CD1c-positive myeloid dendritic cell (primary cell): ENCODE measurements around the gene CFAP97D2.
A peak's percentile ranks its signal among the peaks of the same experiment; 100 is the strongest.
"Not testable (repeated sequence)": the region's sequence is repeated elsewhere in the genome, so short reads cannot be mapped to it uniquely, and the experiment has no call there.

Experiments used
- DNase-seq: peaks from one replicate; pipeline ENCODE4 v3.0.0-alpha.2; 2016; ENCODE audit errors: extremely low spot score

CFAP97D2 gene

GRCh38 chr13:114143806-114144605 is 35.1 kb upstream of the CFAP97D2 start:
- no peak for DNase-seq

DNA sequence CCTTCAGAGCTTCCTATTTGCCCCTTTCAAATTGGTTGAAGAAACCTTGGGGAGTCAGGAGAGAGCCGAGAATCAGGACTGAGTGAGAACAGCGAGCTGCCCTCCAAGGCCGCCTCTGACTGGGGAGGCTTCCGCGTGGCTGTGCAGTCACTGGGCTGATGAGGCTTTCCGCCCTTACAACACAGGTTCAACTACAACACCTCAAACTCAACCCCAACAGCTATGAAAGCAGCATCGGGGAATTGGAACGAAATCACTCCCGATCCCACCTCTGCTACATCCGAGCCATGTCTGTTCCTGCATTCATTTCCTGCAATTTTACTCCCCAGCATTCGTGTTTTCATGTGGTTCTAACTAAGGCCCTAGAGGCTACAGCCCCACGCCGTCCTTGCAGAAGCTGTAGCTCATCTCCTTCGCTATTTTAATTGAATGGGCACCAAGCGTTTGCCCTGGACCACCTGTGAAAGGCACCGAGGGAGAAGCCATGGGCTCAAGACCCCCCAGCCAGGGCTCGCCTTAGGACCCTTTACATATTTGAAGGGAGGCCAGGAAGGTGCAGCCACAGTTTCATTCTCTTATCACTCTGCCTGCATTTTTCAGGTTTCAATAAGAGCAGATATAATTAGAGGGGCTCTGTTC is 34.3 kb upstream of the CFAP97D2 start:
- DNase-seq, result no peak

DNA sequence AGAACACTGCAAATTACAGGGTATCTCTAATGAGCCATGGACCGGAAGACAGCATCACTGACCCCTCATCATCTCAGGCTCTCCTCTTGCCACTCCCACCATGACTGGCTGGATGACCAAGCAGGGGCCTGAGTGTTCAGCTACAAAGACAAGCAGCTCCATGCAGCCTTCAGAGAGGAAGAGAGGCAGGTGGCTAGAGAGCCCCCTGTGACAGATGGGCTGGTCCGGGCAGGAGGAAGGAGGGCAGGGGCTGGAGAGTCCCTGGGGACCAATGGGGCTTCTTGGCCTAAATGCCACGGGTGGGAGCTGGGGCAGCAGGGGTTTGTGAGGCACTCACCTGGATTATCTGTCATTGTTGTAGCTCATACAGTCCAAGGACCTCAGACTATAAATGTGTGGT is 33.8 kb upstream of the CFAP97D2 start:
- DNase-seq, result no peak

DNA sequence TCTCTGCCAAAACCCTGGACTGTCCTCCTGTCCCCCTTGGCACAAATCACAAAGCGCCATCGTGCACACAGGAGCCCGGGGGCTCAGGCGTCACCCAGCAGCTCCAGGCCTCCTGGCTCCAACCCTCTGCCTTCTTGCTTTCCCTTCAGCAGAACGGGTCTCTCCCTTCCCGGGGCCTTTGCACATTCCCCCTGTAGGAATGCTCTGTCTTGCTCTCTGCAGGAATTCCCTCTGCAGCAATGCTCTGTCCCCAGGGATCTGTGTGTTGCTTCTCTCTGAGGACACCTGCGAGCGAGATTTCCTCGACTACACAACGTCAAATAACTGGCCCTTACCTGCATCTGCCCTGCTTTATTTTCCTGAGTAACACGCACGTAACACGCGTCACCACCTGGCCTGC is 33.3 kb upstream of the CFAP97D2 start:
- no peak for DNase-seq

- DNase-seq, result no peak
These were observed 32.9 kb upstream of the CFAP97D2 start for GRCh38 chr13:114146173-114146572.

- no peak for DNase-seq
These were observed 32.4 kb upstream of the CFAP97D2 start for GRCh38 chr13:114146629-114147028.

- DNase-seq, result no peak
These were observed 31.1 kb upstream of the CFAP97D2 start for GRCh38 chr13:114147803-114148520.

GRCh38 chr13:114148521-114148855 is 30.6 kb upstream of the CFAP97D2 start:
- DNase-seq, result peak; percentile 58

- not testable (repeated sequence) for DNase-seq
These were observed 30.2 kb upstream of the CFAP97D2 start for GRCh38 chr13:114148886-114149285.

DNA sequence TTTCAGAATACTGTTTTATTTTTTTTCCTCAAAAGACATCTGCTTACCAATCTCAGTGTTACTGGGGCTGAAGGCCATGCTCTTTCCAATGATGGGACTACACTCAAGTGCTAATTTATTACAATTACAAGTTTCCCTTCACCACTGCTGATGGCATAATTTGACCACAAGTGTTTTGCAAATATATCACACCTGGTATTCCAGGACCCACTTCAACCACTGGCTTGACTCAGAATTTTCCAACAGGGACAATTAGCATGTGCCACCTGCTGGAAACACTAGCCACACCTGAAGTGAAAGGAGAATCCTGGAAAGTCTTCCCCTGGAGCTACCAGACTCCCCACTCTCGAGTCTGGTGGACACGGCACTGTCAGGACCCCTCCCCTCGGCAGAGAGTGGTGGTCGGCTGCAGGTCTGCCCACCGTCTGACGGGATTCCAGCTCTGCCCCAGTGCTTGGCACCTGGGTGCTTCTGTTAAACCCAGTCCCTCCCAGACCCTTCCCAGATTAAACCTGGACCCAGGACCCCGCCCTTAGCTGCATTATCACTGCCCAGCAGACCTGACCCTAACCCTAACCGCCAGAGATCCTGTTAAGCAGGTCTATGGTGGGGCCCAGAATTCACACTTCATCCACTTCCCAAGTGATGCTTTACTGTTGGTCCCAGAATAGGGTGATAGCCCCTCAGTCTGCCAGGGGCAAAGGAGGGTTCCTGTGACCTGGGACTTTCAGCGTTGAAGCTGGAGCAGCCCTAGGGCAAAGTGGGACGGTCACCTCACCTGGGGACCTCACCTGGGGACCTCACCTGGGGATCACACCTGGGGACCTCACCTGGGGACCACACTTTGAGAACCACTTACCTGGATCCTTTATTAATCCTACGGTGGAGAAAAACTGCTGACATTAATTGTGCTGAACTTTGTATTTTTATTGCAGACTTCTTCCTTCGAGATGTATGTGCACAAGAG is 29.0 kb upstream of the CFAP97D2 start:
- no peak for DNase-seq

DNA sequence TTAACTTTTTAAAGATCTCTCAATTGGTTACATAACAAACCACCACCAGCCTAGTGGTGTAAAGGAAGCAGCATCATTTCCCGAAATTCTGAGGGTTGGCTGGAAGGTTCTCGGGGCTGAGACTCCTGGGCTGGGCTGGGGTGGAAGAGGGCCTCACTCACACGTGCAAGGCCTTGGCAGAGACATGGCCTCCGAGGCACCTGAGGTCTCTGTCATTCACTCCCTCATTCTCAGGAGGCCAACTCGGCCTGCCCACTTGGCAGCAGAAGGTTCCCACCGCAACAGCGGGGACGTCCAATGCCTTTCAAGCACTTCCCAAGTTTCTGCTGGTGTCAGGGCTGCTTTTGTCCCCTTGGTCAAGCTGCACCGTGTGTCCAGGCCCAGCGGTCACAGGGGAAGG is 28.0 kb upstream of the CFAP97D2 start:
- DNase-seq, result peak; percentile 40

- peak; percentile 83 for DNase-seq
These were observed 27.3 kb upstream of the CFAP97D2 start for GRCh38 chr13:114151565-114152284.

DNA sequence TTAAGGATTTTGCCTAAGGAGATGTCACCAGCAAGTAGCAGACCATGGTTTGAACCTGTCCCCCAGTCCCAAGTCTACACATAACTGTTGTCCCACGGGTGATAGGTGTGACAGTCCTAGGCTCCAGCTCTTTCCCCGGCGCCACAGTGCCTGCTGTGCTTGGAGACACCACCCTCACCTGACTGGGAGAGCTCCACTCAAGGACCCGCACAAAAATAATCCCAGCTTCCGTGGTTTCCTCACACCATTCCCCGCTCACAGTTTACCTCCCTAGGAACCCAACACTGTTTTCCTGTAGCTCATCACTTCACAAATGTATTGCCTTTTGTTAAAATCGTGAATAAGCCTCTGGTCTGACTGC is 26.8 kb upstream of the CFAP97D2 start:
- no peak for DNase-seq

DNA sequence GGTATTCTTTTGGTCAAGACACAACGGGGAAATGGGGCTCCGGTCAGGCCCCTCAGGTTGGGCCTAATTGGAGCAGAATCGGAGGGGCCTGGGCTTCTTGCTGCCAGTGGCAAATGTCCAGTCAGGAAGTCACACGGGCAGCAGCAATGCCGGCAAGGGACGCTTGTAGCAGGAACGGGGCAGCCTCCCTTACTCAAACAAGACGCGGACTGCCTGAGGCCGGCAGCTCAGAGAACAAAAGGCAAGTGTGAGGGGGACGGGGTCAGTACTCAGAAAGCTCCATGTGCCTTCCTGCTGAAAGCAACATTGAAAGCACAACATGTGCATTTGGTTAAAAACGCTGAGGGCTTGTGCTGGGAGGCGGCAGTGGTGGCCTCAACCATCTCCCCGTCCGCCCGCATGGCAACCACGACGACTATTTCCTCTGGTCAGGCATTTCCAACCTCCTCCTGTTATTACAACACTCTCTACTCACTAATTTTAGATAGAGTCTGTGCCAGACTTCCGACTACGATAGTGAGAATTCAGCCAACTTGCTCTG is 26.2 kb upstream of the CFAP97D2 start:
- DNase-seq, result peak; percentile 38

DNA sequence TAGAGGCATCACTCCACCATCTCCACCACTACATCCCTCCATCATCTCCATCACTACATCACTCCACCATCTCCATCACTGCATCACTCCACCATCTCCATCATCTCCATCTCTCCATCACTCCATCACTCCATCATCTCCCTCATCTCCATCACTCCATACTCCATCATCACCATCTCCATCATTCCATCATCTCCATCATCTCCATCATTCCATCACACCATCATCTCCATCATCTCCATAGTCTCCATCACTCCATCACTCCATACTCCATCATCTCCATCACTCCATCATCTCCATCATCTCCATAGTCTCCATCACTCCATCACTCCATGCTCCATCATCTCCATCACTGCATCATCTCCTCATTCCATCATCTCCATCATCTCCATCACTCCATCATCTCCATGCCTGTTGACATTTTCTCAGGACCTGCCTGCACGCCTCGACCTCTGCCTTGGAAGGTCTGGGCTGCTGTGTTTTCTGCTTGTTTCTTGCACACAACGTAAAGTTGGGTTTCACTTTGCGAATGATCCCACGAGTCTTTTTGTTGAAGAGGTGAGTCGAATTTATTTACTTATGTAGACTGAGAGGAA is 25.5 kb upstream of the CFAP97D2 start:
- DNase-seq, result no peak

DNA sequence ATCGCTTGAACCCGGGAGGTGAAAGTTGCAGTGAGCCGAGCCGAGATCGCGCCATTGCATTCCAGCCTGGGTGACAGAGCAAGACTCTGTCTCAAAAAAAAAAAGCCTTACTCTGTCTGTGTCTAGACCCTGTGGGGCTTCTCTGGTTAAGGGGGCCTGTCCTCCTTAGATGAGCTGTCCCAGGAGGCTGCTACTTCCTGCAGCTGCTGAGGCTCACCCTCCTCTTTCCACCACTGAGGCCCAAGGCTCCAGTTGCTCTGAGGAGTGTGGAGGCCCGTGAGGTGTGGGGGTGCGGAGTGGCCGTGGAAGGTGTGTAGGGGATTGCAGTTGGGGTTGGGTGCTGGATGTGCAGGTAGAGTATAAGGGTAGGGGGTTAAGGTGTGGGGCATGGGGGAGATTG is 24.6 kb upstream of the CFAP97D2 start:
- DNase-seq, result no peak

DNA sequence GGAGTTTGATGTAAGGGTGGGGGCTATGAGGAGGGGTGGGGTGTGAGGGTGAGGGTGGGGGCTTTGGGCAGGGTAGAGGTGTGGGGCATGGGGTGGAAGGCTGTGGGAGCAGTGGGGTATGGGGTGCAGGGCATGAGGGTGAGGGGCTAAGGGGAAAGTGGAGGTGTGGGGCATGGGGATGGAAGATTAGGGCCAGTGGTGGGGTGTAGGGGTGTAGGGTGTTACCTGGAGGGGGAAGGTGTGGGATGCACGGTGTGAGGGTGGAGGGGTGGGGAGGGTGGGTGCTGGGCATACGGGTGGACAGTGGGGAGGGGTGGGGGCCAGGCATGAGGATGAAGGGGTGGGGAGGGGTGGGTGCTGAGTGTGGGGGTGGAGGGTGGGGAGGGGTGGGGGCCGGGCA is 23.7 kb upstream of the CFAP97D2 start:
- no peak for DNase-seq

DNA sequence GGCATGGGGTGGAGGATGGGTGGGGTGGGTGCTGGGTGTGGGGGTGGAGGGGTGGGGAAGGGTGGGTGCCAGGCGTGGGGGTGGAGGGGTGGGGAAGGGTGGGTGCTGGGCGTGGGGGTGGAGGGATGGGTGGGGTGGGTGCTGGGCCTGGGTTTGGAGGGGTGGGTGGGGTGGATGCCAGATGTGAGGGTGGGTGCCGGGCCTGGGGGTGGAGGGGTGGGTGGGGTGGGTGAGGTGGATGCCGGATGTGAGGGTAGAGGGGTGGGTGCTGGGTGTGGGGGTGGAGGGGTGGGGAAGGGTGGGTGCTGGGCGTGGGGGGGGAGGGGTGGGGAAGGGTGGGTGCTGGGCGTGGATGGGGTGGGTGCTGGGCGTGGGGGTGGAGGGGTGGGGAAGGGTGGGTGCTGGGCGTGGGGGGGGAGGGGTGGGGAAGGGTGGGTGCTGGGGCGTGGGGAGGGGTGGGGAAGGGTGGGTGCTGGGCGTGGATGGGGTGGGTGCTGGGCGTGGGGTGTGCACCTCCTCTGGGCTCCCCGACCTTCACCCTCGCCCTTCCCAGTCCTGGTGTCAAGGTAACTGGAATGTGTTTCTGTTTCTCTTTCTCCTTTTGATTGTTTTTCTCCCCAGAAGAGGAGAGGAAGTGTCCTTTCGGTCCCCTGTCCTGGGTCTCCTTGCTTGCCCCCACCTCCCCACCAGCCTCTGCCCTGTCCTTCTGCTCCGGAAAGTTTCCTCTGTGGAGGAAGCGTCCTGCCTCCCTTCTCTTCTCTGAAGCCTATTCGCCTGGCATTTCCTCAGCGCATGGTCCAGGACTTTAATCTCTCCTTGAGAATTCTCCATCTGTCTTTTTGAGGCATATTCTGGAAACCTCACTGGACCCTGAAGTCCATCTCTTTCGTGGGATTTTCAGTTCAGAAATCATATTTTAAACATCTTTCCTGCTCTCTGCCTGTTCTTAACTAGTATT is 22.9 kb upstream of the CFAP97D2 start:
- no peak for DNase-seq

DNA sequence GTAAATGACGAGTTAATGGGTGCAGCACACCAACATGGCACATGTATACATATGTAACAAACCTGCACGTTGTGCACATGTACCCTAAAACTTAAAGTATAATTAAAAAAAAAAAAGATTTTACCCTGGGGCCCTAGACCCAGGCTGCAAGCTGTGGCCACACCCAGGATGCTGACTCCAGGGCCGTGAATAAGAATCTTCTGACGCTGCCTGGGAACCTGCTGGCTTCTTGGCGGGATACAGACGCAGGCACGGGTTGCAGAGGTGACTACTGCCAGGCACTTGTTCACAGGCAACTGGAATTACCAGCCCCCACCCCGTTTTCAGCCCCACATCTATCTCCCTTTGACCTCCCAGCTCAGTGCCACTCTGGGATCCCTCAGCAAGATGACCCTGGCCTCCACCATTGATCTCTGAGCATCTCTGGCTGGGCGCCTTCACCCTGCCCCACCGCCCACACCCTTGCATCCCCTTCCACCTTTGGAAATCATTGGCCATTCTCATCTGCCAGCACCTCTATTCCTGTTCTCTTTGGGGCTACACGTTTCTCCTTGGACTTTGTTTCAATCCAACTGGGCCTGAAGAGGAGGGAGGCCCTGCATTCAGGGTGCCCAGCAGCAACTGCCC is 21.1 kb upstream of the CFAP97D2 start:
- DNase-seq, result no peak
